GM12892 (cell line): ENCODE data around the gene ADCY1.

Experiments
- POLR2A ChIP-seq: IDR thresholded peaks from 2 replicates; pipeline ENCODE4 v1.6.1; 2011; ENCODE audit warnings: low read depth, low read length, control low read depth
- POLR2AphosphoS5 ChIP-seq: IDR thresholded peaks from 2 replicates; pipeline ENCODE4 v1.6.1; 2011; ENCODE audit warnings: low read depth, low read length, control low read depth
- TAF1 ChIP-seq: IDR thresholded peaks from 2 replicates; pipeline ENCODE4 v1.6.1; 2011; ENCODE audit warnings: low read depth, mild to moderate bottlenecking, control low read depth, low read length, borderline replicate concordance

DNA sequence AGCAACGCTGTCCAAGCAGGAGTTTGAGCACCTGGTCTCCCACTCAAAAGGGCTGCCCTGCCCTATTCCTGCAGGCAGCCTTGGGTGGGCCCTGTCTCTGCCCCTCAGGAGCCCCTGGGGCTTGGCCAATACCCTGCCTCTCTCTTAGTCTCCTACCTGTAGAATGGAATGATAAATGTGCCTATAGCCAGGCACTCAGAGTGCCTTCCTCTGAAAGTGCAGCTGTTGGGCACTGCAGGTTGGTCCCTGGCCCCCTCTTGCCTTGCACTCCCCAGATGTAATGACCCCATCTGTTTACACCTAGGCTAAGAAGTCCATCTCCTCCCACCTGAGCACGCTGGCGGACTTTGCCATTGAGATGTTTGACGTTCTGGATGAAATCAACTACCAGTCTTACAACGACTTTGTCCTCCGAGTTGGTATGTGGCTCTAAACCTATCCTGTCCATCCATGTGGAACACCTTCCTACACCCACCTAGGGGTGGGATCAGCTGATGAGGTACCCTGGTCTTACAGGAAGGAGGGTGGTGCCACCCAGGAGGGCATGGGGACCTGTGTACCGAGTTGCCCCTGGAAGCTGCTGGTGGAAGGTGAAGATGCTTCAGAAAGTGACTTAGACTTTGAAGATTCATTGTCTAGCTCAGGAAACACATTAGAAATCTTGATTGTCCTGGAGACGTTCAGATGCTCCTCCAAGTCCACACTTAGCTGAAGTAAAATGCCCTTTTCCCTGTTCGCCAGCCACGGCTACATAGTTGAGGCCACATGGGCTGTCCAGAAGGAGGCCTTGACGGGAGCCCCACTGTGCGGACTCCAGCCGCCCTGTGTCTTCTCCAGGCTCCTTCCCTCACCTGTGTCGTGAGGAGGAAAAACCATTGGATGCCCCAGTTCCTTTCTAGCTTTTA is 134.1 kb downstream of the ADCY1 start:
- TF ChIP-seq POLR2A = no peak
- TF ChIP-seq POLR2AphosphoS5 = no peak
- no peak for TF ChIP-seq TAF1
